ENCODE measurements around the gene PTPRD.

PTPRD gene

GRCh38 chr9:8750639-8751051 lies 1862.2 kb downstream of the PTPRD start:
- Histone ChIP-seq H3K27ac (no peak overlapping the region), H3K4me3 (no peak overlapping the region)

DNA sequence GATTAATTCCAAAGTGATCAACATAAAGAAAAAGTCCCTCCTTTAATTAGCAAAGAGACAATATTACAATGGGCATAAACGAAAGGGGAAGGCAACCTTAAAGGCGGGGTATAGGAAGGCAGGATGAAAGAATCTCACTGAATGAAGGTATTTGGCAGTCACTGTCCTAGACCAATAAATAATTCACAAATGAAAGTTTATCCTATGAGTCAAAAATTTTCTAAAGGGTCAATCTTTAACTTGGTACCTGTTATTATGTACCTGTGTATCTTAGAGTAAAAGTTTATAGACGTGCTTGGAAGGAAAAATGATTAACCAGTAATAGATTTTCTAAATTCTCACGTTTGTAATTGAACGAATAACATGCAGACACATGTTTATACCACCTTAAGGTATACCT lies 1867.5 kb downstream of the PTPRD start:
- Histone ChIP-seq H3K27ac (no peak overlapping the region), H3K4me3 (no peak overlapping the region)

GRCh38 chr9:8738945-8739344 lies 1873.9 kb downstream of the PTPRD start:
- Histone ChIP-seq H3K27ac (no peak overlapping the region), H3K4me3 (no peak overlapping the region)

DNA sequence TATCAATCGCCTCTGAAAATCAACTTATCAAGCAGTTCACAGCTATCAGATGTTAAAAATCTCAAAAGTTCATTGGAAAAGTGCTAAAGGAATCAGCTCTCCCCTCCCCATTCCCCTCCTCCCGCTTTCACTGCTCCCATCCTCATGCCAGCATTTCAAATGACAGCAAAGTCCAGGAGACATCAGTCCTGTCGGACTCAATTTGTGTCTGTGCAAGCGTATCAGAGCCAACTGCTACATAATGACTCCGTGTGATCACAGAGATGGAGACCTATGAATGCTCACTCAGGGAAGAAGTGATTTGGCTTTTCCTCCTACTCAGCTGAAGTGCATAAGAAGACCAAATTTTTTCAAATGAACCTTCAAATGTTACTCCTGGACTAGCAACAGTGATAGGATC lies 1876.0 kb downstream of the PTPRD start:
- Histone ChIP-seq H3K27ac (no peak overlapping the region), H3K4me3 (no peak overlapping the region)

GRCh38 chr9:8734760-8735159 lies 1878.0 kb downstream of the PTPRD start:
- no peak overlapping the region for H3K4me3 ChIP-seq
- H3K27ac ChIP-seq: no peak overlapping the region

DNA sequence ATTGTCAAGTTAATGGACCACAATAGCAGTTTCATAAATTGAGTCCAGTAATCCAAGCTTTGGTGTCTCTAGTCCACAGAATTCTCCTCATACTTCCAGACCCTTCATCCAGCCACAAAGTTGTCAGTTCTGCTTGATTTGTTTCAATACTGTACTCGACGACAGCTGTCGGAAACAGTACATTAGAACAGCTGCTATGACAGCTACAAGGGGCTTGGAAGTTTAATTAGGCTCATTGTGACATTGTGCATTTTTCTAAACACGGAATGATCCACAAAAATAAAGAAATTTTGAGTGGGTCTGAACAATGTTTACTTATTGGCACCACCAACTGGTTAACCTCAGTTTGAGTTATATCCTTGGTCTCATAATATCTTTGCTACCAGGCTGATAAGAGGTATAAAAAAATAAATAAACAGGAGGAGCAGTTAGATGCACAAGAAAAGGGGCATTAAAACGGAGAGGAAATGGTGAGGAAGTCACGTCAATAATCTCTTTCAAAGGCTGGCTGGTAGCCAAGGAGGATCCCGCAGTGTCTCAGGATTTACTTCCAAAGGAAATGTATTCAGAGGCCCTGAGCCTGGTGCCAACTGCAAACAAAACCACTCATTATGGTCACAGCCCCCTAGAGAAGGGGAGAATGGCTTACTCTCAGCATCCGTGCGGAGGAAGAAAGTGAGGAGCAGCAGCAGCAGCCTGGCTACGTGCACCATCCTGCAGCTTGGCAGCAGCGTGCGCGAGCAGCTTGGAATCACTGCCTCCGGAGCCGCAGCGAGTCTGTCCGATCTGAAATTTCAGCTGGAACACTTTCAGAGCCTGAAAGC lies 1879.5 kb downstream of the PTPRD start:
- Histone ChIP-seq H3K27ac (no peak overlapping the region), H3K4me3 (peak overlapping the region in 1 of 7 experiments; percentile 23)

- no peak overlapping the region for H3K27ac ChIP-seq
These were observed 1880.3 kb downstream of the PTPRD start for GRCh38 chr9:8732367-8733075.

GRCh38 chr9:8730618-8731017 lies 1882.2 kb downstream of the PTPRD start:
- Histone ChIP-seq H3K4me3 (no peak overlapping the region), H3K27ac (no peak overlapping the region)

More at GRCh38 chr9:8732367-8733075, 1880.3 kb downstream of the PTPRD start:
- no peak overlapping the region for H3K4me3 ChIP-seq

DNA sequence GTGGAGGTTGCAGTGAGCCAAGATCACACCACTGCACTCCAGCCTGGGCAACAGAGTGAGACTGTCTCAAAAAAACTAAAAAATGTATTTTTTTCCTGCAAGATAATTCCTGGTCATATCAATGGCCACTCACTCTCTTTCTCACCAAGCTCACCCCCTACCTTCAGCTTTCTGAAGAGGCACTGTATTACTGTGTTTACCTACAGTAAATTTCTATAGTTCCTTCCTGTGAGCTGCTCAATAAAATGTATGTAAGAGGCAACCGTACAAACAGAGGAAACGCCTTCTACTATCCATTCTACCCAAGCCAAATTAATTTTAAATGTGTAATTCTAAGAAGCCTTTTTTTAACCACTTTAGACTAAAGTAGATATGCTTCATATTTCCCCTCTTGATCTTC lies 1883.9 kb downstream of the PTPRD start:
- H3K4me3 ChIP-seq: no peak overlapping the region

GRCh38 chr9:8727191-8727590 lies 1885.6 kb downstream of the PTPRD start:
- Histone ChIP-seq H3K27ac (no peak overlapping the region), H3K4me3 (no peak overlapping the region)

More for the DNA sequence above, 1883.9 kb downstream of the PTPRD start:
- no peak overlapping the region for H3K27ac ChIP-seq

- H3K4me3 ChIP-seq: no peak overlapping the region
- no peak overlapping the region for H3K27ac ChIP-seq
These were observed 1886.1 kb downstream of the PTPRD start for GRCh38 chr9:8726692-8727091.

DNA sequence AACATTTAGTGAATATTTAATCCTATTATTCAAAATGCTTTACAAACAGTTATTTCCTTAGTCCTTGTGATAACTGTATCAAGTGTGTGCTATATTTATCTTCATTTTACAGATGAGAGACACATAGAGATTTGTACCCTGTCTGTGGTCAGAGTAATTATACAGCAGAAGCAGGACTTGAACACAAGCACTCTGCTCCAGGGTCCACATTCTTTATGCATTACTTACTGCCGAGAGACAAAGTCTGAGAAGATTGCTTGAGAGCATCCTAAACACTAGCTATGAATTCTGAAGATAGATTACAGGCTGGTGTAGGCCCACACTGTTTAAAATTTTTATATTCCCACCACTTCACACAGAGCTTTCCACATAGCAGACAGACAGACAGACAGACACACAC lies 1887.2 kb downstream of the PTPRD start:
- Histone ChIP-seq H3K4me3 (no peak overlapping the region), H3K27ac (no peak overlapping the region)

GRCh38 chr9:8724284-8725018 lies 1888.4 kb downstream of the PTPRD start:
- H3K27ac ChIP-seq: no peak overlapping the region

DNA sequence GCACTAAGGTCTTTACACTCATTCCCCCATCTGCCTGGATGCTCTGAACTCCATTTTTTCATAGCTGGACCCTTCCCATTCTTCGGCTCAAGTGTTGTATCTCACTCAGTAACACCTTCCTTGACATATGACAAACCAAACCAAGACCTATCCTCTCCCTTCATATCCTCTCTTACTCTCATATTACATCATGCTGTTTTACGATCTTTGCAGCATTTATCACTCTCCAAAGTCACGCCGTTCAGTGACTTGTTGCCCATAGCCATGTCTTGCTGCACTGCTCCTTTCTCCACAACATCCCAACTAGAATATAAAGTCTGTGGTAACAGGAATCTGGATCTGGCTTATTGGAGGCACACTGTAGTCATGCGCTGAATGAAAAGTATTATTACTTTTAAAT lies 1889.6 kb downstream of the PTPRD start:
- Histone ChIP-seq H3K27ac (no peak overlapping the region), H3K4me3 (no peak overlapping the region)

More at GRCh38 chr9:8724284-8725018, 1888.4 kb downstream of the PTPRD start:
- no peak overlapping the region for H3K4me3 ChIP-seq

- no peak overlapping the region for H3K4me3 ChIP-seq
- no peak overlapping the region for H3K27ac ChIP-seq
These were observed 1892.8 kb downstream of the PTPRD start for GRCh38 chr9:8719833-8720486.

DNA sequence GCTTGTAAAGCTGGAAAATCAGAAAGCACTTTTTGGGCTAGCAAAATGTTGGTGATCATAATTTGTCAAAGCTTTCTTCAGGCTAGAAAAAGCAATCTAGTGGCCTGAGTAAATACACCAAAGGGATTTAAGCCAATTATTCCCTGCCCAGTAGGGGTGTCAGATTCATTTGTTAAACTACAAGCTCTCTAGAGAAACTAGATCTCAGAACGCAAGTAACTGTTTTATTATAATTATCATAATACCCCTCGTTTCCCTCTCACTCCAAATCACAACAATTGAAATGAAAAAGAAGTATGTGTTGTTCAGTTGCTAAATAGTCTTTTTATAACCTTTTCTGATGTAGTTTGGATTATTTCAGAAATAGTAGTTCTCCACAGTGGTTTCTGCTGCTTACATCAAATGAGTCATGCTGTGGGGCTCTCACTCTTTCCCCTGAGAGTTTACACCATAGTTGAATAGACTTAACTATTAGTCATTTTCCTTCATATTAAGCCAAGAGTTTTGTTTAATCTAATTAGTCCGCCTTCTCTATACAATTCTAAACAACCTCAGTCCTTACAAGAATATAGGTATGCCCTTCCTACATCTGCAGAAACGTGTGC lies 1894.6 kb downstream of the PTPRD start:
- no peak overlapping the region for H3K4me3 ChIP-seq
- no peak overlapping the region for H3K27ac ChIP-seq

- no peak overlapping the region for H3K4me3 ChIP-seq
- H3K27ac ChIP-seq: no peak overlapping the region
These were observed 1895.7 kb downstream of the PTPRD start for GRCh38 chr9:8717146-8717545.

DNA sequence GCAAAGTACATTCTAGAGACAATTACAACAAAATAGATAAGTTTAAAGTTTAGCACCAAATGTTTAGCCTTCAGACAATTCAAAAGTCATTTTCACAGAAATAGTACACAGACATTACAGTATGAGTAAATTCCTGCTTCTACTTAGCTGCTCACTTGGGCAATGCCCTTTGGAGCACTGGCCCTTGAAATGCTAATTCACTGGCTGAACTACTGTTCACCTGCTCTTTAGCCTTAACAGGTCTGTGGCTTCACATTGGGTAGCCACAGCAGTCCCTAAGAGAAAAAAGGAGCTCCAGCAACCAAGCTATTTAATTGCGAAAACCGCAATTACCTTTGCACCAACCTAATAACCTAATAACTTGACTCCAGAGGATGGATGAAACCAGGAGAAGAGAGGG lies 1897.0 kb downstream of the PTPRD start:
- Histone ChIP-seq H3K4me3 (no peak overlapping the region), H3K27ac (no peak overlapping the region)

DNA sequence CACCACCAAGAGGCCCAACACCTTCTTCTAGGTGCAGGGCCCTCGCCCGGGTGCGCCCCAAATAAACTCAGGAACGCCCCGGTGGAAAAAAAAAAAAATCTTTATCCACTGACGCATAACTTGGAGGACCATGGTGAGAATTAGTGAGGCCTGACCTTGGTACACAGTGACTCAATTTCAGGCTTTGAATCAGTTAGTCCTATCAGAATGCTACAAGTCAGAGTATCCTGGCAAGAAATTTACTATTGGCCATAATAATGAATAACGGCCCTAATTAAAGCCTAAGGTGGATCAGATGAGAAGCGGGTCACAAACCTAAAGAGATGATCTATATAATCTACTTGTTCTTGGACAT lies 1899.0 kb downstream of the PTPRD start:
- H3K27ac ChIP-seq: no peak overlapping the region

More for the DNA sequence above, 1899.0 kb downstream of the PTPRD start:
- H3K4me3 ChIP-seq: no peak overlapping the region

All from skin epidermis (tissue), 12 donors.